ENCODE measurements around the gene CATSPER1. TPM values are rescaled to one million over a fixed set of nuclear protein-coding genes. Genes with fewer than 3 reads are reported as not detected.

The CATSPER1 gene
- polyA plus RNA-seq, 1 of the 3 experiments (the other 2 are of a cell fraction): 2.2 TPM

- CTCF ChIA-PET: interaction anchor here (1.0 to 8.2 kb wide), 2 partner anchors 11 to 61 kb away, joined by 3 to 74 read pairs; no protein-coding TSS in a partner anchor
- no peak for DNase-seq
- Histone ChIP-seq H3F3A (replicated peaks; ENCODE audit: insufficient read depth) (peaks cover 35% of the 10 kb centered on the region), H3K9me3 (no peaks in the 10 kb centered on the region), H3K27me3 (ENCODE audit: insufficient read depth) (no peaks in the 10 kb centered on the region), H4K20me1 (ENCODE audit: insufficient read depth) (peaks cover 35% of the 10 kb centered on the region), H3K9me2 (no peaks in the 10 kb centered on the region), H3K9ac (no peak overlapping the region), H3K4me2 (no peak overlapping the region), H2AFZ (ENCODE audit: low read depth) (no peak overlapping the region), H3K36me3 (replicated peaks in 1 of 2; ENCODE audit: control insufficient read depth in 1 of 2, insufficient read depth in 2 of 2, low read length in 1 of 2) (peaks cover 25 to 27% of the 10 kb centered on the region in 2 experiments), H3K27ac (ENCODE audit: low read depth in 2 of 2, low read length in 1 of 2) (no peak overlapping the region), H3K4me3 (ENCODE audit: low read depth in 2 of 2, low read length in 1 of 2) (no peak overlapping the region), H3K79me2 (ENCODE audit: insufficient read depth) (peaks cover 82% of the 10 kb centered on the region), H3K4me1 (ENCODE audit: control insufficient read depth in 1 of 2, insufficient read depth in 2 of 2, low read depth in 1 of 2, low read length in 1 of 2) (peaks cover 16 to 24% of the 10 kb centered on the region in 2 experiments; a peak in 3 of 4 replicates)
- WGBS (ENCODE audit: low lambda C conversion rate): 100% methylated on average over 1 of the region's 1 CpG
- TF ChIP-seq TCF12 (IDR thresholded peaks at IDR 0.05) (no peak), RXRA (IDR thresholded peaks at IDR 0.05; ENCODE audit: borderline replicate concordance, low read depth) (no peak), CHD2 (IDR thresholded peaks at IDR 0.05; ENCODE audit: low read length, partially characterized antibody) (no peak), RAD21 (IDR thresholded peaks at IDR 0.05; ENCODE audit: low read length) (no peak), USF1 (IDR thresholded peaks at IDR 0.05; ENCODE audit: borderline replicate concordance, low read depth) (no peak), TEAD4 (IDR thresholded peaks at IDR 0.05; ENCODE audit: borderline replicate concordance, insufficient read depth) (no peak), FOXJ3 (CRISPR knock-in tag; IDR thresholded peaks at IDR 0.05) (no peak), PBX3 (IDR thresholded peaks at IDR 0.05) (no peak), JUND (IDR thresholded peaks at IDR 0.05) (no peak), MEF2A (IDR thresholded peaks at IDR 0.05; ENCODE audit: borderline replicate concordance, low read depth) (no peak), GATA2 (CRISPR knock-in tag; IDR thresholded peaks at IDR 0.05) (no peak), FOSL2 (IDR thresholded peaks at IDR 0.05; ENCODE audit: borderline replicate concordance, low read depth) (no peak), MAX (IDR thresholded peaks at IDR 0.05; ENCODE audit: low read depth) (no peak), ZBTB33 (IDR thresholded peaks at IDR 0.05; ENCODE audit: borderline replicate concordance, low read depth) (no peak), NRF1 (IDR thresholded peaks at IDR 0.05; ENCODE audit: low read depth, low read length) (no peak), RCOR1 (IDR thresholded peaks at IDR 0.05; ENCODE audit: low read length) (no peak), MXI1 (IDR thresholded peaks at IDR 0.05; ENCODE audit: low read depth, low read length) (no peak), CTCF (IDR thresholded peaks at IDR 0.05) (no peak), POLR2AphosphoS5 (IDR thresholded peaks at IDR 0.05; ENCODE audit: low read depth, low read length) (no peak)
- POLR2A ChIA-PET: no interaction called here
These were observed 47.4 kb upstream of the CATSPER1 start for GRCh38 chr11:66073669-66074068.

Data from SK-N-SH (cell line).